Cardiac fibroblast (primary cell): ENCODE measurements around the gene MEGF11.

Experiments used
- DNase-seq, 2 donors: peaks; one replicate each; pipeline versions ENCODE4 v3.0.0 to v3.0.0-alpha.2; 2010; ENCODE audit warnings: low read depth in 2 of 2
- H3K4me3 ChIP-seq, 2 donors: replicated peaks in 1 of 2; 1 replicate in 1 of 2; 2 replicates in 1 of 2; pipeline ENCODE4 v1.5.1; 2011; ENCODE audit warnings: low read depth in 2 of 2, low read length in 2 of 2, mild to moderate bottlenecking in 2 of 2, moderate library complexity in 1 of 2
- CTCF ChIP-seq: IDR thresholded peaks from one replicate; pipeline ENCODE4 v1.5.1; 2011; ENCODE audit warnings: low read depth, mild to moderate bottlenecking, low read length, inconsistent platforms

Gene MEGF11

GRCh38 chr15:65993762-65994161 is 259.8 kb downstream of the MEGF11 start:
- no peak for DNase-seq
- TF ChIP-seq CTCF = no peak
- no peak overlapping the region for H3K4me3 ChIP-seq

GRCh38 chr15:65993236-65993635 is 260.3 kb downstream of the MEGF11 start:
- DNase-seq = no peak

GRCh38 chr15:65991721-65992483 is 261.6 kb downstream of the MEGF11 start:
- TF ChIP-seq CTCF = no peak
- no peak overlapping the region for H3K4me3 ChIP-seq
- DNase-seq = no peak

More at GRCh38 chr15:65993236-65993635, 260.3 kb downstream of the MEGF11 start:
- no peak for TF ChIP-seq CTCF
- H3K4me3 ChIP-seq = no peak overlapping the region

GRCh38 chr15:65990298-65990981 is 263.1 kb downstream of the MEGF11 start:
- no peak for DNase-seq
- TF ChIP-seq CTCF = no peak
- no peak overlapping the region for H3K4me3 ChIP-seq

GRCh38 chr15:65987100-65987499 is 266.4 kb downstream of the MEGF11 start:
- no peak for DNase-seq
- no peak for TF ChIP-seq CTCF
- no peak overlapping the region for H3K4me3 ChIP-seq

GRCh38 chr15:65986416-65986815 is 267.1 kb downstream of the MEGF11 start:
- no peak for TF ChIP-seq CTCF
- DNase-seq = no peak
- H3K4me3 ChIP-seq = no peak overlapping the region
